Activated T-cell treated with anti-CD3 and anti-CD28 coated beads, Interleukin-2, amount 50 U/mL, for 1 hour (primary cell): Measurements from ENCODE around the gene STAT6.
A peak's percentile ranks its signal among the peaks of the same experiment; 100 is the strongest.

ENCODE experiments used
- DNase-seq: peaks from one replicate; pipeline ENCODE4 v3.0.0-alpha.2; 2020

Gene STAT6

GRCh38 chr12:57143454-57143853 is 32.3 kb upstream of the STAT6 start:
- no peak for DNase-seq

GRCh38 chr12:57142727-57143126 is 31.6 kb upstream of the STAT6 start:
- no peak for DNase-seq

DNA sequence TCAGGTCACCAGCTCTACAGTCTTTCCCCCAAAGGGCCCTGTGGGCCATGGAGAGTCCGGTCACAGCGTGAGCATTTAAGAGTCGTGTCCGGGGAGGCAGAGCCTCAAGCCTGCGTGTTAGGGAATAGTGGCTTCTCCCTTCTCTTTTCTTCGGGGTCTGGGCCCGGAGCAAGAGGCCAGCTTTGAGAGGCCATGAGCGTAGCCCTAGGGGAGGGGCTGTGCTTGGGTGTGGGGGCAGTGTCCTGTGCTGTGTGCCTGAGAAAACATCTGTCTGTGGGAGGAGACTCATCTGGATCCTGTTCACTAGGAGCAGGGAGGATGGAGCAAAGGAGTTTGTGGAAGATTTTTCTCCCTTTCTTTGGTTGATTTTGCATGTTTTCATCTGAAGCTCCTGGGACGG is 31.0 kb upstream of the STAT6 start:
- DNase-seq = no peak

- no peak for DNase-seq
Measured at GRCh38 chr12:57141249-57141648, 30.1 kb upstream of the STAT6 start.

GRCh38 chr12:57139796-57140649 is 28.9 kb upstream of the STAT6 start:
- DNase-seq = no peak

- no peak for DNase-seq
Measured at GRCh38 chr12:57138526-57139272, 27.5 kb upstream of the STAT6 start.

GRCh38 chr12:57135527-57136326 is 24.6 kb upstream of the STAT6 start:
- no peak for DNase-seq

DNA sequence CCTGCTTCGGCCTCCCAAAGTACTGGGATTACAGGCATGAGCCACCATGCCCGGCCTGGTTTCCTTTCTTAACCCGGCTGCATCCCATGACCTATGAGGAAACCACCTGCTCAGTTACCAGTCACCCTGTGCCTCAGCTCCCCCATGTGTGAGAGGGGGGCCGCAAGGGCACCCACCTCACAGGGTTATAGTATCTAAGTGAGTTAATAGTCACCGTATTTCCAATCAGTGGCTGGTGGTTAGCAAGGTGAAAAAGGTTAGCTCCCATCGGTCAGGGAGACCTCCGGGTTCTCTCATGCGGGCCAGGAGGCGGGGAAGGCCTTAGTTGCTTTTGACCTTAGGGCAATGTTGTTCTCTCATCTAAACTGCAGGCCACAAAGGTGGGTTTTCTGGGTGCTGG is 23.8 kb upstream of the STAT6 start:
- no peak for DNase-seq

GRCh38 chr12:57133916-57134315 is 22.8 kb upstream of the STAT6 start:
- DNase-seq = no peak

DNA sequence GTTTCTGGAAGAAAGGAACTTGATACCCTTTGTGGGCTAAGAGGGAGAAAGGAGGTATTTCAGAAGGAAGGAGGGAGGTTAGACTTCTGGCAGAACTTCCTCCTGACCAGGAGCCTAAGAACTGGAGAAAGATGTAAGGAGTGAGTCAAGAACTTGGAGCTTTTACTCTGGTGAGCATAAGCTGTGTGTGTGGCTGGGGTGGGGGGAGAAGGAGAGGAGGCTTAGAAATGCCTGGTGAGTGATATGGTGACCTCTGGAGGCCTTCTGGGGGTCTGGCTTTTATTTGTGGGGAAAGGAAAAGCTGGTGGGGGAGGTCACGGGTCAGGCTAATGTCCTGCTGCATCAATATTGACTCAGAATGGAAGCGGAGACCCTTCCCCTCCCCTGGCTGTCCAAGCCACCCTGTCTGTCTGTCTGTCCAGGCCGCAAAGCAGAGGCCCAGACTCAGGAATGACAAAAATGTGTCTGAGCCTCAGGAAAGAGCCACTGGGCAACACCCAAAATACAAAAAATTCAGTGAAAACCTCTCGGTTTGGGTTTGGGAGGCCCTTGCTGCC is 21.9 kb upstream of the STAT6 start:
- no peak for DNase-seq

DNA sequence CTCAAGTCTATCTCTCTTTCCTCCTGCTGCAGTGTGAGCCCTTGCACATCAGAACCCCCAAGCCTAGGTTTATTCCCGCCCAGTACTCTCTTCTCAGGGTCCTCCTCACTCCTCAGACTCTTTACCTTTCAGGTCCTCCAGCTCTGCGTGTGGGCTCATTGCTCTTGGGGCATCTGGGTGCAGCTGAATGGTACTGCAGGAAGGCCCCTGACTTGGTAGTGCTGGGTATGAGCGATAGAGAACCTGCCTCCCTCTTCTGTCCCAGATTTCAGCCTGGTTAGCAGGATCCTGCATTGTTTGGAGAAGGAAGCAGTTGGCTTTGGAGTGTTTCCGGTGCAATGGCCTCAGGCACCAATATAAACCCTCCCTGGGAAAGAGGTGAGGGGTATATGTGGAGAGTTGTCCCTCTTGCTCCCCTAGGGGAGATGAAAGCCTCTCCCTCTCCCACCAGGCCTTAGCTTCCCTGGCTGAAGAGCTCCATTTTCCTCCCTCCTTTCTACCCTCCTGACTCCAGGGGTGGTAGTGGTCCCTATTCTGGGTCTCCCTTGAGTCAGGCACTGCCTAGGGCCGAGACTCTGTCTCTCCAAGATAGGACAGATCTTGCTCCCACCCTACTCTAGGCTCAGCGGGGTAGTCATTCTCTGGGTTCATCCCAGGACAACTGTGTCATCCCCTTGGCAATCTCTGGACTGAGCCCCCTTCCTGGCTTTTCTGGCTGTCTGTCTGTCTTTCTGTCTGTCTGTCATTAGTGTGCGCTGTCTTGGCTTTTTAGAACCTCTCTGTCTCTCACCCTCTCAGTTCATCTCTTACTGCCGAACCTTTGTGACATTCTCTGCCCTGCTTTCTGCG is 21.0 kb upstream of the STAT6 start:
- no peak for DNase-seq

DNA sequence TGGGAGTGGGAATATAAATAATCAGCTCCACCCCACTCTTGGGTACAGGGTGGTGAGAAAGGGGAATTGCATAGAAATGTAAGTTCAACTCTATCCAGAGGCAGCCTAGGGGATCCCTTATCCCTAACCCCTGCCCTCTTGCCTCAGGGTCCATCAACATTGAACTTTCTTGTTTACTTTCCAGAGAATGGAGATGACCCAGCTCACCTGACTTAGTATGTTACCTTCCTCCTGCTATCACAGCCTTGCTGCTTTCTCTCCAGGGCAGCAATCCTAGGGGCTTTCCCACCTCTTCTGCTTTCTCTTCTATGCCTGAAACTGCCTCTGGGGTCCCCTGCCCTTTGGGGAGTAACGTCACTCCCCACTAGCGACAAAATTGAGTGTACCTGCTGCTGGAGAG is 19.8 kb upstream of the STAT6 start:
- DNase-seq = no peak

DNA sequence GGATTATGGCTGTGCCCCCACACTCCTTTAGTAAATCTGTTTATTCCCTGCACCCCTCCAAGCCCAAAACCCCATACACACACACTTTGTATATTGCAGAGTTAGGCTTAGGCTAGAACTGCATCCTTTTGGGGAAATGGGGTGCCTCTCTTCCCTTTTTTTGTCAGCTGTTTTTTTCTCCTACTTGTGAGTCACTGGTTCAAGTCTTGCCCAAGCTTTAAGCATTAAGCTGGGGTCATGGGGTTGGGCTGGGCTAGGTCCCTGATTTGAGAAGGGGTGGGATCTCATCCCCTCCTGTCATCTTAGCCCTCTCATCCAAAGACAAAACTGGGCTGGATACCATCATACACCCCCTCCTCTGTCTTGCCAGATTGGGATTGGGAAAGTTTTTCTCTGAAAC is 18.7 kb upstream of the STAT6 start:
- DNase-seq = no peak

DNA sequence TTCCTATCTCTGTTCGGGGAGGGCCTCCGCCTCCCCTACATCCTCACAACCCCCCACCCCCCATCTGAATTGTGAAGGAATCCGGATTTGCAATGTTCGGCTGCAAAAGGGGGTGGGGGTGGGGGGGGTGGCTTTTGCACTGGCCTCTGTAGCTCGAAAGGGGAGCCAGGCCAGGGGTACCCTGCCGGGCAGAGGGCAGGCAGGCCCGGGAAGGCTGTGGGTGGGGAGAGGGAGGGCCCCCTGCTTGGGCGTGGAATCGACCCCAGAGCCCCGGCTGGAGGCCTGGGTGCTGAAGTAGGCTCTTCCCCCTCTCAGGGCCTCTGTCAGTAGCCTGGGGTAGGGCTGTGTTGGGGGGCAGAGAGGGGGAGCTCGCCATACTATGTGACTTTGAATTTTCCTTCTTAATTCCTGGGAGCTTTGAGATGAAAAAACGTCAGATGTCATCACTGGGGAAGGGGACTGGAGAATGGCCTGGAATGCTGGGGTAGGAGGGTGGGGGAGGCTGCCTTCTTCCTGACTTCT is 18.2 kb upstream of the STAT6 start:
- DNase-seq = no peak

- no peak for DNase-seq
Measured at GRCh38 chr12:57128519-57129247, 17.5 kb upstream of the STAT6 start.

- peak; percentile 82 for DNase-seq
Measured at GRCh38 chr12:57127726-57128518, 16.8 kb upstream of the STAT6 start, which contains the start of gene LRP1. Gene LRP1, plus strand, starts transcription at chr12:57128483. Its CDS starts 482 bp downstream, at chr12:57128965.

- DNase-seq = peak; percentile 59
Measured at GRCh38 chr12:57127101-57127725, 16.1 kb upstream of the STAT6 start.

DNA sequence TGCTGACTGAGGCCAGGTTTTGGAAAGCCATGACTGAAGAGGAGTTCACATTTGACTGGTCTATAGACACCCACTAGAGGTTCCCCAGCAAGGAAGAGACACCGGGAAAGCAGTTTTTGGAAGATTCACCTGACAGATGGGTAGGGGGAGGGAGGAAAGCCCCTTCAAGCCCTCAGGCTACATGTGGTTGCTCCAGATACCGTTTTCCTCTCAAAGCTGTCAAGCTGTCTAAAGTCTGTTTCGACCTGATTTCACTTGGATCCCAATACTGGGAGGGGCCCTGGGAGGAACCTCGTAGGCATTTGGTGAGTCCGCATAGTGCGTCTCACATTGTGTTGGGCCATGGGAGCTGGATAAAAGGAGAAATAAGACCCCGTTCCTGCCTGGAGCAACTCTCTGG is 15.4 kb upstream of the STAT6 start:
- DNase-seq = no peak

GRCh38 chr12:57126061-57126460 is 14.9 kb upstream of the STAT6 start:
- no peak for DNase-seq
